ENCODE results near the gene SEPTIN5.

SEPTIN5 gene

GRCh38 chr22:19686946-19687345 lies 27.4 kb upstream of the SEPTIN5 start:
- no peak overlapping the region for H2AFZ ChIP-seq (ENCODE audit: low read depth, low read length)
- H3K27me3 ChIP-seq (ENCODE audit: low read depth, low read length), result peaks cover 15% of the 10 kb centered on the region; the same call in 1 of the 2 replicates
- H3K4me2 ChIP-seq (ENCODE audit: low read length), result no peak overlapping the region
- H3K79me2 ChIP-seq (ENCODE audit: low read length), result no peaks in the 10 kb centered on the region
- no peaks in the 10 kb centered on the region for H4K20me1 ChIP-seq (ENCODE audit: insufficient read depth, low read length)
- H3K36me3 ChIP-seq (replicated peaks; ENCODE audit: low read depth, low read length), result no peaks in the 10 kb centered on the region
- no peaks in the 10 kb centered on the region for H3K9me3 ChIP-seq (ENCODE audit: insufficient read depth, low read length)
- no peak overlapping the region for H3K9ac ChIP-seq (ENCODE audit: low read length)
- H3K4me3 ChIP-seq (ENCODE audit: low read length), result no peak overlapping the region
- no peak overlapping the region for H3K27ac ChIP-seq (ENCODE audit: low read length)
- TF ChIP-seq, protein P1, sequence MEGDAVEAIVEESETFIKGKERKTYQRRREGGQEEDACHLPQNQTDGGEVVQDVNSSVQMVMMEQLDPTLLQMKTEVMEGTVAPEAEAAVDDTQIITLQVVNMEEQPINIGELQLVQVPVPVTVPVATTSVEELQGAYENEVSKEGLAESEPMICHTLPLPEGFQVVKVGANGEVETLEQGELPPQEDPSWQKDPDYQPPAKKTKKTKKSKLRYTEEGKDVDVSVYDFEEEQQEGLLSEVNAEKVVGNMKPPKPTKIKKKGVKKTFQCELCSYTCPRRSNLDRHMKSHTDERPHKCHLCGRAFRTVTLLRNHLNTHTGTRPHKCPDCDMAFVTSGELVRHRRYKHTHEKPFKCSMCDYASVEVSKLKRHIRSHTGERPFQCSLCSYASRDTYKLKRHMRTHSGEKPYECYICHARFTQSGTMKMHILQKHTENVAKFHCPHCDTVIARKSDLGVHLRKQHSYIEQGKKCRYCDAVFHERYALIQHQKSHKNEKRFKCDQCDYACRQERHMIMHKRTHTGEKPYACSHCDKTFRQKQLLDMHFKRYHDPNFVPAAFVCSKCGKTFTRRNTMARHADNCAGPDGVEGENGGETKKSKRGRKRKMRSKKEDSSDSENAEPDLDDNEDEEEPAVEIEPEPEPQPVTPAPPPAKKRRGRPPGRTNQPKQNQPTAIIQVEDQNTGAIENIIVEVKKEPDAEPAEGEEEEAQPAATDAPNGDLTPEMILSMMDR (IDR thresholded peaks at IDR 0.05; ENCODE audit: low read depth, low read length), result no peak
- TF ChIP-seq EZH2phosphoT487 (IDR thresholded peaks at IDR 0.05; ENCODE audit: low read depth), result no peak
- H3K4me1 ChIP-seq (ENCODE audit: low read length), result no peaks in the 10 kb centered on the region

GRCh38 chr22:19687561-19688300 lies 26.6 kb upstream of the SEPTIN5 start:
- Histone ChIP-seq H3K4me3 (ENCODE audit: low read length) (no peak overlapping the region), H3K27ac (ENCODE audit: low read length) (no peak overlapping the region), H3K27me3 (ENCODE audit: low read depth, low read length) (peaks cover 7% of the 10 kb centered on the region; the same call in 1 of the 2 replicates), H3K9ac (ENCODE audit: low read length) (no peak overlapping the region), H3K4me1 (ENCODE audit: low read length) (no peaks in the 10 kb centered on the region), H2AFZ (ENCODE audit: low read depth, low read length) (no peak overlapping the region), H3K36me3 (replicated peaks; ENCODE audit: low read depth, low read length) (no peaks in the 10 kb centered on the region), H4K20me1 (ENCODE audit: insufficient read depth, low read length) (no peaks in the 10 kb centered on the region), H3K9me3 (ENCODE audit: insufficient read depth, low read length) (no peaks in the 10 kb centered on the region), H3K4me2 (ENCODE audit: low read length) (no peak overlapping the region), H3K79me2 (ENCODE audit: low read length) (no peaks in the 10 kb centered on the region)
- TF ChIP-seq EZH2phosphoT487 (IDR thresholded peaks at IDR 0.05; ENCODE audit: low read depth), result no peak
- TF ChIP-seq, protein P1 (IDR thresholded peaks at IDR 0.05; ENCODE audit: low read depth, low read length), result no peak

DNA sequence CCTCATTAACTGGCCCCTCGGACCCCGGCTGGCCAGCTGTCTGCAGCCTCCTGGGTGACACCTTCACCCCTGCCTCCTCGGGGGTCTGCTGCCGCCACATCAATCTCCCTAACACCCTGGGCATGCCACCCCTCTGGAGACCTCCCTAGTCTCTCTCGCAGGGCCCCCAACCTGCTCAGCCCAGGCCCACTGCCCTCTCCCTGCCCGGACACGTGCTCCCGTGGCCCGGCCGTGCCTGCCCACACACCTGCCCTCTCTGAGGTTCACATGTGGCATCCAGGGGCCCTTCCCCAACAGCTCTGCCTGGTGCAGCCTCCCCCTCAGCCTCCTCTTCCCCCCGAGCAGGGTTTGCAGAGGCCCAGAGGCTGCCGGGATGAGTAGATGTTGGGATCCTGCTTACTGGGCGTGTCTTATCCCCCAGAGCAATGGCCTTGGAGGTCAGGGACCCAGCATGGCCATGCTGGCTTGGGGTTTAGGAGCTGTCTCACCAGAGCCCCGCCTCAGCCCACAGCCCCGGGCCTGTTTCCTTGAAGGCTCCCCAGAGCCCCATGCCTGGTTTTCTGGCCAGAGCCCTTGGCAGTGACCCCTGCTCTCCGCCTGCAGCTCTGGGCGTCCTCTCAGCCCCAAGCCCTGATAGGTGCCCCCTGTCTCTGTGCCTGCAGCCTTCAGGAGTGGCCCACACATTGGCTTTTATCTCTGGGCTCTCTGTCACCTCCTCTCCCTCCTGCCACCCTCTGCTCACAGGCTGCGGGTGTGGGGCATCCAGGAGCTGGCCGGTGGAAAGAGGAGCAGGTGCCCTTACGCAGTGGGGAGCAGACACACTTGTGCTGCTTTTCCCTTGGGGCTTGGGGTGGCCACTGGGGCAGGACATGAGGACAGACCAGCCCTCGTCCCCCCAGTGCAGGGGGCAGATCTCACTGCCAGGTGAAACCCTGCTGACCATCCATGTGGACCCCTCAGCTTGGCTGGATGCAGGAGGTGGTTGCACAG lies 25.7 kb upstream of the SEPTIN5 start:
- TF ChIP-seq EZH2phosphoT487 (IDR thresholded peaks at IDR 0.05; ENCODE audit: low read depth), result no peak
- TF ChIP-seq, protein P1 (IDR thresholded peaks at IDR 0.05; ENCODE audit: low read depth, low read length), result no peak
- Histone ChIP-seq H3K36me3 (replicated peaks; ENCODE audit: low read depth, low read length) (no peaks in the 10 kb centered on the region), H3K79me2 (ENCODE audit: low read length) (no peaks in the 10 kb centered on the region), H3K27ac (ENCODE audit: low read length) (no peak overlapping the region), H3K9ac (ENCODE audit: low read length) (no peak overlapping the region), H3K27me3 (ENCODE audit: low read depth, low read length) (peaks cover 7% of the 10 kb centered on the region; the same call in 1 of the 2 replicates), H4K20me1 (ENCODE audit: insufficient read depth, low read length) (no peaks in the 10 kb centered on the region), H3K4me3 (ENCODE audit: low read length) (no peak overlapping the region), H2AFZ (ENCODE audit: low read depth, low read length) (no peak overlapping the region), H3K4me2 (ENCODE audit: low read length) (no peak overlapping the region), H3K4me1 (ENCODE audit: low read length) (no peaks in the 10 kb centered on the region), H3K9me3 (ENCODE audit: insufficient read depth, low read length) (no peaks in the 10 kb centered on the region)

DNA sequence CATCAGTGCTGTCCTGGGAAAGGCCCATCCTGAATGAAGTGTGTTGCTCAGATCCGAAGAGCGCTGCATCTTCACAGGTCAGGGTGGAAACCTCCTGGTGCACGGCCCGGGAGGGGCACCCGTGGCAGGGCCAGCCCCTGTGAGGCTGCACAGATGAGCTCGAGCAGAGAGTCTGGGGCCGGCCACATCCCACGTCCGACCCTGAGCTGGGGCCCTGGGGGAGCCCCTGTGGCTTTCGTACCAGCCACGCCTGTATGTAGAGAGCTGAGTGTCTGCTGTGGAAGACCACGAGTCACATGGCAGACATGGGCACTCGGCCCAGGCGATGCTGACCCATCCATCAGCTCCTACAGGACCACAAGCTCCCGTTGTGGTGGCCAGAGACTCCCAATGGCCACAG lies 24.9 kb upstream of the SEPTIN5 start:
- no peak for TF ChIP-seq EZH2phosphoT487 (IDR thresholded peaks at IDR 0.05; ENCODE audit: low read depth)
- TF ChIP-seq, protein P1 (IDR thresholded peaks at IDR 0.05; ENCODE audit: low read depth, low read length), result no peak
- H3K27me3 ChIP-seq (ENCODE audit: low read depth, low read length), result 0 out of 2 replicates have a peak, but pooled peaks cover 4% of the 10 kb centered on the region
- no peak overlapping the region for H3K9ac ChIP-seq (ENCODE audit: low read length)
- no peaks in the 10 kb centered on the region for H3K79me2 ChIP-seq (ENCODE audit: low read length)
- no peaks in the 10 kb centered on the region for H4K20me1 ChIP-seq (ENCODE audit: insufficient read depth, low read length)
- no peaks in the 10 kb centered on the region for H3K4me1 ChIP-seq (ENCODE audit: low read length)
- no peak overlapping the region for H3K27ac ChIP-seq (ENCODE audit: low read length)
- H3K4me2 ChIP-seq (ENCODE audit: low read length), result no peak overlapping the region
- no peak overlapping the region for H2AFZ ChIP-seq (ENCODE audit: low read depth, low read length)
- no peaks in the 10 kb centered on the region for H3K9me3 ChIP-seq (ENCODE audit: insufficient read depth, low read length)
- no peak overlapping the region for H3K4me3 ChIP-seq (ENCODE audit: low read length)
- no peaks in the 10 kb centered on the region for H3K36me3 ChIP-seq (replicated peaks; ENCODE audit: low read depth, low read length)
